GM18517 (cell line): ENCODE data around the gene TGM5.
"Not testable (repeated sequence)": the region's sequence is repeated elsewhere in the genome, so short reads cannot be mapped to it uniquely, and the experiment has no call there.

ENCODE experiments used
- ATAC-seq: cut with Tn5 transposase; IDR thresholded peaks from one replicate; pipeline ENCODE4 v1.9.1; 2021; ENCODE audit warnings: mild to moderate bottlenecking, moderate library complexity; ENCODE audit not compliant: unreplicated experiment

Gene TGM5

GRCh38 chr15:43276563-43277200 is 10.0 kb upstream of the TGM5 start:
- ATAC-seq, result no peak

- no peak for ATAC-seq
Observed at GRCh38 chr15:43275740-43276562, 9.2 kb upstream of the TGM5 start.

GRCh38 chr15:43274136-43274535 is 7.4 kb upstream of the TGM5 start:
- no peak for ATAC-seq

DNA sequence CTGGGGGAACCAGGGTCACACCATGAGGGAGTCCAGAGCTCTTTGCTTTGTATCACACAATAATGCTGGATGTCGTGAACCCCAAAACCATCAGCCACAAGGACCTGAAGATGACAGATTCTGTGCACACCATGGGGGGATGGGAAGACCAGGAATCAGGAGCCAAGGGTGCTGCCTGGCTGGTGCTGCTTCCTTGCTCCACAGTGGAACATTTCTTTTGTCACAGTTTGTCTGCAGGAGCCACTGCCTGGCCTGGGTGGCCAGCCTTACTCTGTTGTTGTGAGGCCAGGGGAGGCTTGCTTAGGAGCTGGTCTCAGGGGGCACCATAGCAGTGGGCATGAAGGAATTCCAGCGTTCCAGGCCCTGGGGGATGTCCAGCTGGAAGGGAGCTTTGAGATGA is 6.5 kb upstream of the TGM5 start:
- no peak for ATAC-seq

- not testable (repeated sequence) for ATAC-seq
Observed at GRCh38 chr15:43271908-43272307, 5.2 kb upstream of the TGM5 start.

DNA sequence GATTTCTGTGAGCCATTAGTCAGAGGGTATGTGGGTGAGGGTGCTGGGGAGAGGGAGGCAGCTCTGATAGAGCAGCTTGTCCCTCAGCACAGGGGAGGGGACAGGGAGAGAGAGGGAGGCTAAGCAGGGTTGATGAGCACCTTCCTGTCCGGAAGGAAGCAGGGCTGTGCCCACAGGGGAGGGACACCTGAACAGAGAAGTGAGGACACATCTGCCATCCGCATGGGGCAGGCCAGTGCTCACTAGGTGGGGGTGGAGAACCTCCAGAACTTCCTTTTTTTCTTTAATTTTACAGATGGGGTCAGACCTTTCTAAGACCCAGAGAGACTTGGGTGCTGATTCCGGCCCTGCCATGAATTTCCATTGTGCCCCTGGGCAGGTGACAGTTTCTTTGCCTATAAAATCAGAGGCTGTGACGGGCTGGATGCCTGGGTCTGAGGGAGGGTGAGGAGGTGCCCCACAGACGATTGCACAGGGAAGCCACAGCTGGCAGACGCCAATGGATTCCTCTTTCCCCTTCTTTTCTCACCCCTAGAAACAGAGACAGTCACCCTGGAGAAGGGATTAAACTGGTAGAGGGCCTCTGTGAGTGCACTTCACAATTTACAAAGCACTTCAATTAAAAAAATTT is 4.1 kb upstream of the TGM5 start:
- no peak for ATAC-seq

GRCh38 chr15:43270113-43270665 is 3.5 kb upstream of the TGM5 start:
- no peak for ATAC-seq

DNA sequence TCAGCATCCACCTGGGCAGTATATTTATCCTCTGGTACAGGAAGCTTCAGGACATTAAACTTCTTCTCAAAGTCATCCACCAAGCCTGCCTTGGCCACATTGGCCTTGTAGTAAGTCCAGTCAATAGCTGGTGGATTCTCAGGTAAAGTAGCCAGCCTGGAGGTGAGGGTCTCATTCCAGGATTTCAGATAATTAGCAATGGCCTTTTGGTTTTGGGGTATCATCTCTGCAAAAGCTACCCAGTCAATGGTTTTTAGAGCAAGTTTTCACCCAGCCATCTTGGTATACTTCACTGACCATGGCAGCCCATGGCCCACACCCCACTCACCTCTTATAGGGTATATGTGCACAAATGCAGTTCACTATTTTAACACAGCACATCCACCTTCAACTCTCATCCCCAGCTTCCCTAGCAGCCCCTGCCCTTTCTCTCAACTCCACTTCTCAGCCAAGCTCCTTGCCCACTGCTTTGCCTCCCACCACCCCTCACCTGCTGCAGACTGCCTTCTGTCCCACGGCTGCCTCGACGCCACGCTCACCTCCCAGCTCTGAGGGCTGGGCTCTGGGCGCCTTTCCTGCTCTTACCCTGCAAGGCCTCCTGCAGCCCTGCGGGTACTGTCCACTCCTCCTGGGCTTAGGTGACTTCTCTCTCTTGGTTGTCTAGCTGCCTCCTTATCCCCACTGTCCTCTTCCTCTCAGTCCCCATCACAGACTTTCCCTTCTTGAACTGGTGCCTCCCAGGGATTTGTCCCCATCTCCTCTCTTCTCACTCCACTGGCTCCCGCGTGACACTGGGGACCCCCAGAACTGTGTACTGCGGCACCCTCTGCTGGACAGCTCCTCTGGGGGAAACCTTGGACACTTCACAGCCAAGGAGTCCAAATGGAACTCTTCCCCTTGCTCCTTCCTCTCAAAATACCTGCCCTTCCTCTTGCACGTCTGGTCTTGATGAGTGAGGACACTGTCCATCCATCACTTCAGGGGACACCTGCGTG is 1.7 kb upstream of the TGM5 start:
- ATAC-seq, result no peak

GRCh38 chr15:43267439-43267838 is 711 bp upstream of the TGM5 start:
- no peak for ATAC-seq

DNA sequence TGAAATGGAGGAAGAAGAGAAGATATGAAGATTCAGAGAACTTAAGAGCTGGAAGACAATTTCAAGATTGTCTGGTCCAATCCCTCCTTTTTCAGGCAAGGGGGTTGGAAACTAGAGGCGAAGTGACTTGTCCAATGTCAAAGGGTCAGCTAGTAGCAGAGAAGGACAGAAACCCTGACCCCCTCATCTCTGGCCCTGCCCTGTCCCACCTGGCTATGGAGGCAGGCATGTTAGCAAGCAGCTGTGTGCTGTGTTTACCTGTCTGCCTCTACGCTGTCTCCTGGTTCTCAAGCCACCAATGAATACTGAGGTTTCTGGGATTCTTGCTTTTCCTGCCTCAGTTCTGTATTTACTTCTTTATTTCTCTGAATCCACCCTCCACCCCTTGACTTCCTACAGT is 342 bp downstream of the TGM5 start:
- no peak for ATAC-seq

DNA sequence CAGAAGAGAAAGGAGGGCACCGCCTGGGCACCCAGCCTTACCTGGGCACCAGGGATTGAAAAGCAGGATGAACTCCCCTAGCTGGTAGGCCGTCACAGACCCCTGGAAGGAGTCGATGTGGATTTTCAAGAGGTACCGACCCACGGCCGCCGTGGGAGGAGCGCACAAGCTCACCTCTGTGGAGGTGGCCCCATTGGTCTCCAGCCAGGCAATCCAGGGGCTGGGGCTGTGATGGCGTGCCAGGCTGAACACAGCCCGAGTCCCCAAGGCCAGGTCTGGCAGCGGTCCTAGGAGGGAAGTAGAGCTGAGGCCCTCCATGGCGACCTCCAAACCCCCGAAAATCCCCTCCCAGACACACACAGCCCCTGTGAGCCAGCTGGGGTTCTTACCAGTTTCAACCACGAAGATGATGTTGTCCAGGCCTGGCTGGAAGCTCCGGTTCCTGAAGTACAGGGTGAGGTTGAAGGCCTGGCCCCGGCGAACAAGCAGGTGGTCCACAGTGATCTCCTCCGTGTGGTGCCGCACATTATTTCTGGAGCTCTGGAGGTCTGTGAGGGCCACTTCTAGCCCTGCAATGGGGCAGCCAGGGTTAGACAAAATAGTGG is 6.6 kb downstream of the TGM5 start:
- ATAC-seq, result no peak

GRCh38 chr15:43258781-43259180 is 7.9 kb downstream of the TGM5 start:
- no peak for ATAC-seq

GRCh38 chr15:43256341-43256740 is 10.4 kb downstream of the TGM5 start:
- no peak for ATAC-seq

- no peak for ATAC-seq
Observed at GRCh38 chr15:43255376-43255775, 11.4 kb downstream of the TGM5 start.

DNA sequence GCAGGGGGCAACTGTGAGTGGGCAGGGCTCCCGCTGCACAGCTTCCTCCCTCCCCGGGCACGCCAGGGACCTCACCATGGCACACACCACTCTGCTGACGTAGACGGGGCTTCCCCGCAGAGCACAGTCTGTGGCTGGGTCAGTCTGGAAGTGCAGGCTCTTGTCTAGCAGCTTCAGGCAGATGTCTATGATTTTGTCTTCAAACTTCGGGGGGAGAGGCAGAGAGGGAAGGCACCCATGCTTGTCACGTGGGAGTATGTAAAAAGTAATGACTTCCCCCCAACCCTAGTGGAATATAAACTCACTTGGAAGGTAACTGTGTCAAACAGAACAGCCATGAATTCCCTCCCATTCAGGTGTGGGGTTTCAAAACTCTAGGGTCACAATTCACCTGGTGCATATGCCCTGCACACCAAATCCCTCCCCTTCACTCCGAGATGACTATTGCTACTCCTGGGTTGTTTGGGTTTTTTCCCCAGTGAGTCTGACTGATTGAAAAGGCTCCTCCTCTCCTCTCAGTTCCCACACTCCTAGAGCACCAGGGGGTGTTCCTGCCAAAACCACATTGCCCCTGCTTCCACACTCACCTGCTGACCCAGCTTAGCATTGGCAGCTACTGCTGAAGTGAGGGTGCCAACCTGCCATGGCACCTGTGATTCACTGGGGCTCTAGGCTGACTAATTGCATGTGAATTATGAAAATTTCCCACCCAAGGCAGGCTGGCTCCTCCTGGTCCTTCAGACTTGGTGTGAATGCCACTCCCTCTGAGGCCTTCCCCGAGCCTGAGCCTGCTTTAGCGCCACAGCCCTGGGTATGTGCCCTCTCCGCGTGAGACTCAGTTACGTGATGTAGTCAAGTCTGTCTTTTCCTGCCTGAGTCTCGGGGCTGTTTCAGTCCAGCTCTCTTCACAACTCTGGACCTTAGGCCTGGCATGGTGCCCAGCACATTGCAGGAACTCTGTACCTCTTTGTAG is 13.0 kb downstream of the TGM5 start:
- no peak for ATAC-seq

- no peak for ATAC-seq
Observed at GRCh38 chr15:43251871-43252250, 14.9 kb downstream of the TGM5 start.

- no peak for ATAC-seq
Observed at GRCh38 chr15:43251185-43251870, 15.4 kb downstream of the TGM5 start.

- ATAC-seq, result no peak
Observed at GRCh38 chr15:43250785-43251184, 15.9 kb downstream of the TGM5 start.
